Measurements from ENCODE around the gene SEMA4A. TPM values are rescaled to one million over a fixed set of nuclear protein-coding genes. Genes with fewer than 3 reads are reported as not detected.

SEMA4A gene
- total and polyA plus RNA-seq, 9 of the 15 experiments (the other 6 are each of a cell fraction or from before 2014, with no cell fraction given) = 0.04 to 1.7 (median 0.45) TPM

GRCh38 chr1:156134716-156135435 is 18.5 kb upstream of the SEMA4A start:
- intact Hi-C loops (cut with micrococcal nuclease) (no loop called here), in situ Hi-C loops (cut with MboI) (loop anchor here (5.0 kb wide), 1 partner anchor 43 kb away; no protein-coding TSS in a partner anchor)
- Histone ChIP-seq H3K9me1 (ENCODE audit: control insufficient read depth, insufficient read depth, low read length) (no peaks in the 10 kb centered on the region), H3K27ac (ENCODE audit: extremely low read depth, low read depth, low read length) (no peak overlapping the region), H4K20me1 (replicated peaks; ENCODE audit: control insufficient read depth, insufficient read depth, low read length) (peaks cover 7% of the 10 kb centered on the region; the same call in 1 of the 2 replicates), H3K9me3 (replicated peaks; ENCODE audit: control insufficient read depth, insufficient read depth, low read depth, low read length) (no peaks in the 10 kb centered on the region), H3K79me2 (ENCODE audit: control insufficient read depth, insufficient read depth, low read length) (peaks cover 10% of the 10 kb centered on the region), H3K4me3 (no peak overlapping the region), H3K36me3 (ENCODE audit: control insufficient read depth, insufficient read depth, low read length) (peaks cover 88% of the 10 kb centered on the region; the same call in 2 of the 3 replicates), H3K4me1 (replicated peaks in 1 of 2; ENCODE audit: control insufficient read depth in 2 of 2, insufficient read depth in 2 of 2, low read length in 2 of 2) (peaks cover 4 to 24% of the 10 kb centered on the region in 2 experiments), H3K4me2 (ENCODE audit: insufficient read depth, low read length) (no peak overlapping the region), H3K9ac (ENCODE audit: insufficient read depth in 1 of 2, low read depth in 2 of 2, low read length in 2 of 2) (peak overlapping the region in 1 of 2 experiments; percentile 58; a peak in 1 of 4 replicates), H2AFZ (ENCODE audit: low read depth, low read length) (no peak overlapping the region), H3K27me3 (ENCODE audit: control insufficient read depth in 2 of 2, insufficient read depth in 2 of 2, low read length in 2 of 2) (no peaks in the 10 kb centered on the region)
- TF ChIP-seq ZBTB8A (IDR thresholded peaks at IDR 0.05; ENCODE audit: partially characterized antibody) (no peak), RBM14 (IDR thresholded peaks at IDR 0.05; ENCODE audit: borderline replicate concordance, insufficient read depth, low read depth, low read length) (no peak), RHOXF2B (CRISPR knock-in tag; conservative IDR thresholded peaks at IDR 0.05) (no peak), FOXA3 (CRISPR knock-in tag; conservative IDR thresholded peaks at IDR 0.05 in 1 of 2, IDR thresholded peaks at IDR 0.05 in 1 of 2) (no peak), KLF16 (IDR thresholded peaks at IDR 0.05) (no peak), BRF1 (IDR thresholded peaks at IDR 0.05; ENCODE audit: borderline replicate concordance, extremely low read depth, insufficient read length) (no peak), NBN (IDR thresholded peaks at IDR 0.05; ENCODE audit: low read depth) (no peak), TAF15 (IDR thresholded peaks at IDR 0.05; ENCODE audit: low read depth, low read length) (no peak), CCAR2 (IDR thresholded peaks at IDR 0.05; ENCODE audit: low read depth, low read length) (no peak), CBFA2T3 (IDR thresholded peaks at IDR 0.05) (no peak)
- TF ChIP-seq, protein P1, sequence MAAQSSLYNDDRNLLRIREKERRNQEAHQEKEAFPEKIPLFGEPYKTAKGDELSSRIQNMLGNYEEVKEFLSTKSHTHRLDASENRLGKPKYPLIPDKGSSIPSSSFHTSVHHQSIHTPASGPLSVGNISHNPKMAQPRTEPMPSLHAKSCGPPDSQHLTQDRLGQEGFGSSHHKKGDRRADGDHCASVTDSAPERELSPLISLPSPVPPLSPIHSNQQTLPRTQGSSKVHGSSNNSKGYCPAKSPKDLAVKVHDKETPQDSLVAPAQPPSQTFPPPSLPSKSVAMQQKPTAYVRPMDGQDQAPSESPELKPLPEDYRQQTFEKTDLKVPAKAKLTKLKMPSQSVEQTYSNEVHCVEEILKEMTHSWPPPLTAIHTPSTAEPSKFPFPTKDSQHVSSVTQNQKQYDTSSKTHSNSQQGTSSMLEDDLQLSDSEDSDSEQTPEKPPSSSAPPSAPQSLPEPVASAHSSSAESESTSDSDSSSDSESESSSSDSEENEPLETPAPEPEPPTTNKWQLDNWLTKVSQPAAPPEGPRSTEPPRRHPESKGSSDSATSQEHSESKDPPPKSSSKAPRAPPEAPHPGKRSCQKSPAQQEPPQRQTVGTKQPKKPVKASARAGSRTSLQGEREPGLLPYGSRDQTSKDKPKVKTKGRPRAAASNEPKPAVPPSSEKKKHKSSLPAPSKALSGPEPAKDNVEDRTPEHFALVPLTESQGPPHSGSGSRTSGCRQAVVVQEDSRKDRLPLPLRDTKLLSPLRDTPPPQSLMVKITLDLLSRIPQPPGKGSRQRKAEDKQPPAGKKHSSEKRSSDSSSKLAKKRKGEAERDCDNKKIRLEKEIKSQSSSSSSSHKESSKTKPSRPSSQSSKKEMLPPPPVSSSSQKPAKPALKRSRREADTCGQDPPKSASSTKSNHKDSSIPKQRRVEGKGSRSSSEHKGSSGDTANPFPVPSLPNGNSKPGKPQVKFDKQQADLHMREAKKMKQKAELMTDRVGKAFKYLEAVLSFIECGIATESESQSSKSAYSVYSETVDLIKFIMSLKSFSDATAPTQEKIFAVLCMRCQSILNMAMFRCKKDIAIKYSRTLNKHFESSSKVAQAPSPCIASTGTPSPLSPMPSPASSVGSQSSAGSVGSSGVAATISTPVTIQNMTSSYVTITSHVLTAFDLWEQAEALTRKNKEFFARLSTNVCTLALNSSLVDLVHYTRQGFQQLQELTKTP (IDR thresholded peaks at IDR 0.05; ENCODE audit: low read depth in 1 of 2, partially characterized antibody in 2 of 2) = no peak
- 91% methylated on average over 17 of the region's 18 CpGs for WGBS (ENCODE audit: insufficient coverage, low coverage, missing lambda C conversion rate)
- POLR2A ChIA-PET = interaction anchor here (0.7 to 2.3 kb wide), 4 partner anchors 20 to 201 kb away, joined by 3 to 6 read pairs (median 3); partner anchors contain the start of genes KHDC4 and LMNA
- FAIRE-seq (no peak), ATAC-seq (no peak), DNase-seq (ENCODE audit: extremely low read depth in 1 of 4, low spot score in 3 of 4) (no peak)
- no TSS peak for BruUV-seq (replicated peaks)
- CTCF ChIA-PET (ENCODE audit: low intra/inter-chr PET ratio) = interaction anchor here (0.6 kb wide), 1 partner anchor 39 kb away, joined by 3 read pairs; no protein-coding TSS in a partner anchor
